ENCODE results near the gene BARD1. TPM values are rescaled to one million over a fixed set of nuclear protein-coding genes. Genes with fewer than 3 reads are reported as not detected.

BARD1 gene
- total and polyA plus RNA-seq, 2 experiments from 2014 or later: 9.9 to 18.0 TPM

DNA sequence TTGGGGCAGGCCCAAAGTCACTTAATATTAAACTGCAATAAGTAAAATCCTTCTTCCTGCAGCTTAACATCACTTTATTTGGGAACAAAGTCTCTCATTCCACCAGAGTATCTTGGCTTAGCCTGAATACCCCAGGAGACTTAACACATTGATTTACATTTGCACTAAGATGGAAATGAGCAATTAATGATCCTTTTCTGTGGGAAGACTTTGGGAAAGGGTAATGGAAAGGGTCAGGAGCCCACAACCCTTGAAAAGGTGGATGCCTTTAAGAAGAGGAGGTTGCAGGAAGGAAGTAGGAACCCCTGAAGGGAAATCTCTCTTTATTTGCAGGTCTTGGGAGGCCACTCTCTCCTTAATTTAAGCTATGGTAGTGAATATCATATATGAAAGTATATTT is 28.0 kb upstream of the BARD1 start:
- TF ChIP-seq, protein P1, sequence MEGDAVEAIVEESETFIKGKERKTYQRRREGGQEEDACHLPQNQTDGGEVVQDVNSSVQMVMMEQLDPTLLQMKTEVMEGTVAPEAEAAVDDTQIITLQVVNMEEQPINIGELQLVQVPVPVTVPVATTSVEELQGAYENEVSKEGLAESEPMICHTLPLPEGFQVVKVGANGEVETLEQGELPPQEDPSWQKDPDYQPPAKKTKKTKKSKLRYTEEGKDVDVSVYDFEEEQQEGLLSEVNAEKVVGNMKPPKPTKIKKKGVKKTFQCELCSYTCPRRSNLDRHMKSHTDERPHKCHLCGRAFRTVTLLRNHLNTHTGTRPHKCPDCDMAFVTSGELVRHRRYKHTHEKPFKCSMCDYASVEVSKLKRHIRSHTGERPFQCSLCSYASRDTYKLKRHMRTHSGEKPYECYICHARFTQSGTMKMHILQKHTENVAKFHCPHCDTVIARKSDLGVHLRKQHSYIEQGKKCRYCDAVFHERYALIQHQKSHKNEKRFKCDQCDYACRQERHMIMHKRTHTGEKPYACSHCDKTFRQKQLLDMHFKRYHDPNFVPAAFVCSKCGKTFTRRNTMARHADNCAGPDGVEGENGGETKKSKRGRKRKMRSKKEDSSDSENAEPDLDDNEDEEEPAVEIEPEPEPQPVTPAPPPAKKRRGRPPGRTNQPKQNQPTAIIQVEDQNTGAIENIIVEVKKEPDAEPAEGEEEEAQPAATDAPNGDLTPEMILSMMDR (IDR thresholded peaks at IDR 0.05; ENCODE audit: low read depth, low read length): no peak
- H3K4me3 ChIP-seq: no peak overlapping the region
- no peak overlapping the region for H3K27ac ChIP-seq
- H3K9me3 ChIP-seq (ENCODE audit: low read depth): no peaks in the 10 kb centered on the region
- DNase-seq (ENCODE audit: low read depth in 1 of 2, low spot score in 1 of 2): no peak
- no peaks in the 10 kb centered on the region for H3K4me1 ChIP-seq (ENCODE audit: low read depth)
- H3K36me3 ChIP-seq: no peaks in the 10 kb centered on the region
- no peaks in the 10 kb centered on the region for H3K27me3 ChIP-seq

DNA sequence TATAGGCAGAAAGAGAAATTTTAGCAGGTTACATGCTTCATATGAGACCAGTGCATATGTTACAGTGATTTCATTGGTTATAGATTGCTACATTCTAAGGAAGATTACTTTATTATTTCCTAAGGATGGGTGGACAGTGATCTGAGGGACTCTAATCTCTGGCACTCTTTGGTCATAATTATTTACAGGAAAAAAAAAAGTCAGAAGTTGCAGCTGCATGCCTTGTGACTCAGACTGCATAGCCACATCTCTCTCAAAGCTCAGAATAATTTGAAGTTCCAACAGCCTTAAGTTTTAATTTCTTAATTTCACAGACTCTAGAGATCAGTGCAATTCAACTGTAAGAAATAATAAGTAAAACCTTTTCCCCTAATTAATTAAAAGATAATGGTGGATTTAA is 27.1 kb upstream of the BARD1 start:
- H3K4me1 ChIP-seq (ENCODE audit: low read depth): no peaks in the 10 kb centered on the region
- H3K27ac ChIP-seq: no peak overlapping the region
- H3K36me3 ChIP-seq: no peaks in the 10 kb centered on the region
- DNase-seq (ENCODE audit: low read depth in 1 of 2, low spot score in 1 of 2): no peak
- H3K9me3 ChIP-seq (ENCODE audit: low read depth): no peaks in the 10 kb centered on the region
- H3K4me3 ChIP-seq: no peak overlapping the region
- TF ChIP-seq, protein P1 (IDR thresholded peaks at IDR 0.05; ENCODE audit: low read depth, low read length): no peak
- no peaks in the 10 kb centered on the region for H3K27me3 ChIP-seq

DNA sequence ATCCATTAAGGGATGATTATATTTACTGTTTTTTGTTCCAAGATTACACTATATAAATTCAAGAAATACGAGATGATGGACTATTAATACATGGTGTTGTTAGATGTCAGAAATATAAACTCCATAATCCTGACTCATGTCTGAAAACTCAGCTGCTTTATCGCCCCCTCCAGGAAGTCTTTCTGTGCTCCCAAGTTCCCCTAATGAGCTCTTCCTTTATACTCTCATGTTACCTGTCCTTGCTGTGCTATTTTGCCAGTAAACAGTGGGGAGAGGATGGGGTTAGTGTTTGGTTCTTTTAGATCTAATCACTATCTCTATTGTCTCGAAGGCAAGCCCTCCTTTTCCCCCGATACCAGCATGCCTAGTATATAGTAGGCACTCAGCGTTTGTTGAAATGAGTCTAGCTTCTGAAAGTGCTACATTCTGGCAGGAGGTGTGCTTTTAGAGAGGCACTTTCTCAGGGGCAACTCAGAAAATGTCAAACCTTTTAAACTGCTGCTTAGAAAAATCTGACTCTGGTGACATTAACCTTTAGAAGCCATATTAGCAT is 21.4 kb upstream of the BARD1 start:
- Histone ChIP-seq H3K4me3 (no peak overlapping the region), H3K4me1 (ENCODE audit: low read depth) (no peaks in the 10 kb centered on the region), H3K27me3 (no peaks in the 10 kb centered on the region), H3K27ac (no peak overlapping the region), H3K36me3 (no peaks in the 10 kb centered on the region), H3K9me3 (ENCODE audit: low read depth) (no peaks in the 10 kb centered on the region)
- TF ChIP-seq, protein P1 (IDR thresholded peaks at IDR 0.05; ENCODE audit: low read depth, low read length): peak; percentile 53
- DNase-seq (ENCODE audit: low read depth in 1 of 2, low spot score in 1 of 2): peak in 1 of 2 donors; percentile 36

DNA sequence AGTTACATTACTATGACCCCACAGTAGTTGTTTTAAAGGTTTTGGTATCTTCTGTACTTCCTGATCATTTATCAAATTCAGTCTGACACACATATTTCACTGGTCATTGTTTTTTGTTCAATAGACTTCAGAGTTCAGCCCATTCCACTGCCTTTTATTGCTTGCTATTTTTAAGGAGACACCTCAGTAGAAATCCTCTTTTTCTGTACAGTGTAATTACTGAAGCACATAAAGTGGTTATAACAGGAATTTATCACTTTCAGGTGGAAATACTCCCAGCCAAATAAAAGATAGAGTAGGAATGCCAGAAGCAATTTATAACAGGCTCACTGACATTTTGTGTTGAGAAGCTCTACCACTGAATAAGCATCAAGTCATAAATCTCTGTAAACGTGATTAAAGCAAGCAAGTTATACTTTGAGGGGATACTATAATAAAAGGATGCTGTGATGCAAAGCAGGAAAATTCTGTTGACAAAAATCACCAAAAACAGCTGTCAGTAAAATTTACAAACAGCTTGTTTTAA is 6.6 kb upstream of the BARD1 start:
- Histone ChIP-seq H3K36me3 (no peaks in the 10 kb centered on the region), H3K4me3 (no peak overlapping the region), H3K4me1 (ENCODE audit: low read depth) (no peaks in the 10 kb centered on the region), H3K27ac (no peak overlapping the region), H3K27me3 (no peaks in the 10 kb centered on the region), H3K9me3 (ENCODE audit: low read depth) (no peaks in the 10 kb centered on the region)
- DNase-seq (ENCODE audit: low read depth in 1 of 2, low spot score in 1 of 2): no peak
- TF ChIP-seq, protein P1 (IDR thresholded peaks at IDR 0.05; ENCODE audit: low read depth, low read length): no peak

DNA sequence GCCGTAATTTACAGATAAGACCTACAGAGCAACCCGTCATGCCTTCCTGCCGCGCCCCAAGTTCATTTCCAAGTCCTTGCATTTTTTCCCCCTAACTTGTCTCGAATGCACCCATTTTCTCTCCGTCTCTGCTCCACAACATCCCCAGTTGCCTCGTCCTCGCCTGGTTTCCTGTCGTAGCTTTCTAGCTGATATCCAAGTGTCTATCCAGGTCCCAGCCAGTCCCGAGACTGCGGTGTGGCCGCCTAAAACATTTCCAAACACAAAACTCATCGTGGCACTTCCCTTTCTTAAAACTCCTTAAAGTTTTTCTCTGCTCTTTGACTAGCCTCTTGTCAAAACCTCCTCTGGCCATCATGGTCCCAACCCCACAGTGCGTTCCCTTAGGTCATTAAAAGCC is 1.2 kb upstream of the BARD1 start:
- Histone ChIP-seq H3K4me3 (peak overlapping the region; percentile 67), H3K9me3 (ENCODE audit: low read depth) (no peaks in the 10 kb centered on the region), H3K27me3 (no peaks in the 10 kb centered on the region), H3K36me3 (no peaks in the 10 kb centered on the region), H3K27ac (no peak overlapping the region), H3K4me1 (ENCODE audit: low read depth) (peaks cover 13% of the 10 kb centered on the region)
- peak in 1 of 2 donors; percentile 13 for DNase-seq (ENCODE audit: low read depth in 1 of 2, low spot score in 1 of 2)
- TF ChIP-seq, protein P1 (IDR thresholded peaks at IDR 0.05; ENCODE audit: low read depth, low read length): no peak

All from cardiac muscle cell (in vitro differentiated cells and primary cell).